Psoas muscle (tissue), 8 donors: ENCODE data around the gene KLF14. TPM values are rescaled to one million over a fixed set of nuclear protein-coding genes. Genes with fewer than 3 reads are reported as not detected.
"Not testable (repeated sequence)": the region's sequence is repeated elsewhere in the genome, so short reads cannot be mapped to it uniquely, and the experiment has no call there.

ENCODE experiments used
- ATAC-seq, 4 donors: fragments of 200-7000 bp; cut with Tn5 transposase; one replicate each; pipeline ENCODE4 v1.9.1; 2020; ENCODE audit warnings: moderate library complexity in 3 of 4, mild to moderate bottlenecking in 2 of 4
- DNase-seq, 2 donors: peaks; one replicate each; pipeline ENCODE4 v3.0.0-alpha.2; 2020
- H3K27ac ChIP-seq: fragments of 200-600 bp; one replicate; pipeline ENCODE4 v1.8.0; 2022
- H3K27me3 ChIP-seq, 3 donors: fragments of 200-600 bp in 1 of 3; one replicate each; pipeline versions ENCODE4 v1.6.1 to v1.8.0; 2013 to 2022; ENCODE audit warnings: low read length in 2 of 3, mild to moderate bottlenecking in 2 of 3, moderate library complexity in 1 of 3; ENCODE audit not compliant: insufficient read depth in 3 of 3
- H3K36me3 ChIP-seq, 2 donors: fragments of 200-600 bp in 1 of 2; one replicate each; pipeline versions ENCODE4 v1.6.1 to v1.8.0; 2013 to 2022; ENCODE audit warnings: low read depth in 1 of 2, mild to moderate bottlenecking in 1 of 2, moderate library complexity in 1 of 2; ENCODE audit not compliant: insufficient read depth in 1 of 2
- H3K4me1 ChIP-seq: fragments of 200-600 bp; one replicate; pipeline ENCODE4 v1.8.0; 2022
- H3K4me3 ChIP-seq: fragments of 200-600 bp; one replicate; pipeline ENCODE4 v1.8.0; 2022; ENCODE audit warnings: mild to moderate bottlenecking
- H3K9me3 ChIP-seq: fragments of 200-600 bp; one replicate; pipeline ENCODE4 v1.8.0; 2022
- WGBS, 3 donors: extraction: QIAGEN DNeasy Blood & Tissue Kit; methylation state at CpG; one replicate each; pipeline versions ENCODE4 v1.1.6 to v1.1.7; 2013; 5-methylcytosine and 5-hydroxymethylcytosine counted together
- intact Hi-C, 2 donors: fragments of 100-400 bp; cut with DNase I; formaldehyde crosslinking; loops; one replicate each; pipeline versions ENCODE4 v1.11.0 to v1.14.2; 2022
- polyA plus RNA-seq, 3 donors: library from polyadenylated mRNA; stranded (reverse); fragments of 200-250 nt; gene quantifications; one replicate each; pipeline ENCODE4 v1.2.3, GENCODE V29; 2013
- total RNA-seq, 4 donors: library from RNA; stranded (reverse); fragmentation: NEBNext Ultra II Directional in 2 of 4; extraction: Animal tissue kit (Norgen Biotek cat#: 25700) in 2 of 4; gene quantifications; one replicate each; pipeline versions ENCODE4 v1.2.1 to v1.2.4, GENCODE V29; 2021 to 2023
- TF ChIP-seq, protein P1 (sequence below): fragments of 200-600 bp; IDR thresholded peaks from one replicate; pipeline ENCODE4 v1.8.0; 2022; ENCODE audit warnings: antibody characterized with exemption
- donor health status: healthy with polysubstance abuse.
- donor health status: DM: no; HTN: no; CAD: no; lungs with moderate emphysema.
- donor health status: Bipolar disorder and iron deficiency.
- donor health status: healthy.
- donor health status: DM: yes; HTN: yes; CAD: no.
- donor health status: DM: no; HTN: no; CAD: no.
- donor health status: DM: no; HTN: no; CAD: no.
- donor health status: DM: yes; HTN: yes; CAD: no.

KLF14 gene
- total and polyA plus RNA-seq, 7 donors = 0.34 to 2.2 (median 1.2) TPM

GRCh38 chr7:130701650-130702049 lies 32.4 kb downstream of the KLF14 start:
- Histone ChIP-seq H3K36me3 (no peaks in the 10 kb centered on the region), H3K27ac (no peak overlapping the region), H3K4me1 (no peaks in the 10 kb centered on the region), H3K4me3 (no peak overlapping the region), H3K27me3 (no peaks in the 10 kb centered on the region), H3K9me3 (no peaks in the 10 kb centered on the region)
- DNase-seq = no peak
- TF ChIP-seq, protein P1, sequence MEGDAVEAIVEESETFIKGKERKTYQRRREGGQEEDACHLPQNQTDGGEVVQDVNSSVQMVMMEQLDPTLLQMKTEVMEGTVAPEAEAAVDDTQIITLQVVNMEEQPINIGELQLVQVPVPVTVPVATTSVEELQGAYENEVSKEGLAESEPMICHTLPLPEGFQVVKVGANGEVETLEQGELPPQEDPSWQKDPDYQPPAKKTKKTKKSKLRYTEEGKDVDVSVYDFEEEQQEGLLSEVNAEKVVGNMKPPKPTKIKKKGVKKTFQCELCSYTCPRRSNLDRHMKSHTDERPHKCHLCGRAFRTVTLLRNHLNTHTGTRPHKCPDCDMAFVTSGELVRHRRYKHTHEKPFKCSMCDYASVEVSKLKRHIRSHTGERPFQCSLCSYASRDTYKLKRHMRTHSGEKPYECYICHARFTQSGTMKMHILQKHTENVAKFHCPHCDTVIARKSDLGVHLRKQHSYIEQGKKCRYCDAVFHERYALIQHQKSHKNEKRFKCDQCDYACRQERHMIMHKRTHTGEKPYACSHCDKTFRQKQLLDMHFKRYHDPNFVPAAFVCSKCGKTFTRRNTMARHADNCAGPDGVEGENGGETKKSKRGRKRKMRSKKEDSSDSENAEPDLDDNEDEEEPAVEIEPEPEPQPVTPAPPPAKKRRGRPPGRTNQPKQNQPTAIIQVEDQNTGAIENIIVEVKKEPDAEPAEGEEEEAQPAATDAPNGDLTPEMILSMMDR = no peak
- 92 to 97% (median 94%) methylated on average over 2 of the region's 2 CpGs for whole genome bisulfite sequencing, 3 donors
- ATAC-seq = no peak
- intact Hi-C loops = no loop called here

GRCh38 chr7:130700760-130701159 lies 33.2 kb downstream of the KLF14 start:
- WGBS, 3 donors = 95 to 100% (median 100%) methylated on average over 1 of the region's 1 CpG
- no peaks in the 10 kb centered on the region for H3K27me3 ChIP-seq
- no peak overlapping the region for H3K4me3 ChIP-seq
- H3K9me3 ChIP-seq = no peaks in the 10 kb centered on the region
- DNase-seq (no peak), ATAC-seq (no peak)
- no peaks in the 10 kb centered on the region for H3K4me1 ChIP-seq
- H3K27ac ChIP-seq = no peak overlapping the region
- TF ChIP-seq, protein P1 = no peak
- no peaks in the 10 kb centered on the region for H3K36me3 ChIP-seq
- intact Hi-C loops = no loop called here

DNA sequence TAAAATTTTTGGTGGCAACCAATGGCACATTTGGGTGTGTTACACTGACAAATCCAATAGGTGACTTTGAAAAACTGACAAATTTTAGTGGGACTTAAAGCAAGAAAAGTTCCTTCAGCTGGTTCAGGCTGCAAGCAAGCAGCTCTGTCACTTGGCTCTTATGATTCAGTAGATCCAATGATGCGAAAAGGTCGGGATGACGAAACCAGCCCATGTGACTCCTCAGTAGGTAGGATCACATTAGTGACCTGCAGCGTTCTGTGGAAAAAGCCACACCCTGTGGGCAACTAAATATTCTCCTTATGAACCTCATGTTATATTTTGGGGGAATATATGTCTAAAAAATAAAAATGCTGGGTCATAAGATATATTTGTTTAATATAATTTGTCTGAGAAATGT lies 34.3 kb downstream of the KLF14 start:
- Histone ChIP-seq H3K4me1 (no peaks in the 10 kb centered on the region), H3K9me3 (no peaks in the 10 kb centered on the region), H3K27me3 (no peaks in the 10 kb centered on the region), H3K36me3 (no peaks in the 10 kb centered on the region), H3K27ac (no peak overlapping the region), H3K4me3 (no peak overlapping the region)
- DNase-seq (no peak), ATAC-seq (no peak)
- intact Hi-C loops = no loop called here
- TF ChIP-seq, protein P1 = no peak
- WGBS, 3 donors = 61 to 65% (median 64%) methylated on average over 4 of the region's 4 CpGs

DNA sequence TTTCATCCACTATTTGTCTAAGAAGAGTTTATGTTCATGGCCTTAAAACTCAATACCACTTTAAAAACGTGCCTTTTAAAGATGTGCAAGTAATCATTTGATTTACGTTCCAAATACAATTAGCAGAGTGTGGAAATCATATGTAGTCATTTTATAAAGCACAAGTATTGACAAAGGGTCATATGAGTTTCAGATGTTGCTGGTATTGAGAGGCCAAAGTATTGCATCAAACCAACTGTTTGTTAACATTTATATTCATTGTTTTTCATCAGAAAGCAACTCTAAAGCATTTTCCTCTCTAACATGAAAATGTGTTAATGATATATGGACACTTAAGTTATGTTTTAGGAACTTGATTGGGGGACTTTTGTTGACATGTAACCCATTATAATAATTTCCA lies 36.2 kb downstream of the KLF14 start:
- ATAC-seq (no peak), DNase-seq (no peak)
- no peaks in the 10 kb centered on the region for H3K27me3 ChIP-seq
- H3K36me3 ChIP-seq = no peaks in the 10 kb centered on the region
- no peaks in the 10 kb centered on the region for H3K4me1 ChIP-seq
- intact Hi-C loops = no loop called here
- WGBS, 3 donors = 72 to 85% (median 78%) methylated on average over 2 of the region's 2 CpGs
- TF ChIP-seq, protein P1 = no peak
- no peaks in the 10 kb centered on the region for H3K9me3 ChIP-seq
- H3K4me3 ChIP-seq = no peak overlapping the region
- H3K27ac ChIP-seq = no peak overlapping the region

- no peak for ATAC-seq
- Histone ChIP-seq H3K27ac (no peak overlapping the region), H3K9me3 (no peaks in the 10 kb centered on the region), H3K4me3 (no peak overlapping the region), H3K36me3 (no peaks in the 10 kb centered on the region), H3K27me3 (no peaks in the 10 kb centered on the region), H3K4me1 (no peaks in the 10 kb centered on the region)
- TF ChIP-seq, protein P1 = peak; percentile 12
- DNase-seq = no peak
- 68 to 79% (median 74%) methylated on average over 2 of the region's 2 CpGs for WGBS, 3 donors
- intact Hi-C loops = no loop called here
Measured at GRCh38 chr7:130695840-130696239, 38.2 kb downstream of the KLF14 start.

GRCh38 chr7:130692396-130692795 lies 41.6 kb downstream of the KLF14 start:
- H3K27ac ChIP-seq, intact Hi-C loops, H3K36me3 ChIP-seq, ATAC-seq, H3K27me3 ChIP-seq, H3K9me3 ChIP-seq, H3K4me1 ChIP-seq, H3K4me3 ChIP-seq, DNase-seq: not testable (repeated sequence)
- 93 to 97% (median 94%) methylated on average over 1 of the region's 1 CpG for WGBS, 3 donors
